Transverse colon (tissue), 1 donor: ENCODE measurements around the gene NLGN4Y.

Source experiments
- EP300 ChIP-seq: sonication (generic); formaldehyde crosslinking; IDR thresholded peaks from one replicate; pipeline ENCODE4 v1.6.1; 2017; ENCODE audit warnings: antibody characterized with exemption, low read depth
- POLR2A ChIP-seq: fragments of 450-650 bp; IDR thresholded peaks from one replicate; pipeline ENCODE4 v1.6.1; 2016; ENCODE audit warnings: antibody characterized with exemption, mild to moderate bottlenecking, moderate library complexity

GRCh38 chrY:14536703-14537102, 12.4 kb downstream of the NLGN4Y start:
- TF ChIP-seq POLR2A (no peak), EP300 (no peak)
